ENCODE data around the gene MAML2.
"Not testable (repeated sequence)": the region's sequence is repeated elsewhere in the genome, so short reads cannot be mapped to it uniquely, and the experiment has no call there.

Gene MAML2

DNA sequence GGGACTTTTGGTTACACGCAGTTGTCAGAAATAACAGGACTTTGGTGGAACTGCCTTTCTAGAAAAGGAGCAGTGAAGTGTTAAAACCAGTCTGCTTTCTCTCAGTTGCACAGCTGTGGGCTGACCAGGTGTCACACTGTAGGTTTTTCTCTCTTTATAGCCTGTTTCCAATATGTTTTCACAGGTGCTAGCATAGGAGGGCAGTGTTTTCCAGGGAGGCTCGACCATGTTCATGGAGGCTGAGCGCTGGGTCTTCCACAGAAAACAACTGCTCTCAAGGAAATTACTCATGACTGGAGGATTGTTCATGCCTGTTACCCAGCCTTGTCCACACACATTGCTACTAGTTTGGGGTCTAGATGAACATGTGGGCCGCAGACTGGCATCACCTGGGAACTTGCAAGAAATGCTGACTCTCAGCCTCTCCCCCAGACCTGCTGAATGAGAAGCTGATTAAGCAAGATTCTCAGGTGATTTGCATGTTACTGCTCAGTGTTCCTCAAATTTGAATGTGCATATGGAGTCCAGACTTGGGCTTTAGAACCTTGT, 157.7 kb downstream of the MAML2 start:
- peaks cover 20% of the 10 kb centered on the region for H3K79me1 ChIP-seq (replicated peaks; ENCODE audit: low read length, poor library complexity, severe bottlenecking)
- H3K23ac ChIP-seq (ENCODE audit: low read length in 2 of 2): no peak overlapping the region
- no peaks in the 10 kb centered on the region for H3K9me3 ChIP-seq (ENCODE audit: control insufficient read depth, low read length)
- H3K36me3 ChIP-seq (ENCODE audit: control insufficient read depth in 1 of 2, insufficient read depth in 2 of 2, low read depth in 1 of 2, low read length in 2 of 2): no peaks in the 10 kb centered on the region
- no peak overlapping the region for H3K14ac ChIP-seq (ENCODE audit: low read length in 2 of 2)
- 82% methylated on average over 4 of the region's 4 CpGs for WGBS
- no peak overlapping the region for H4K8ac ChIP-seq (ENCODE audit: low read length)
- H3K4me3 ChIP-seq (ENCODE audit: insufficient read depth in 1 of 2, low read depth in 1 of 2, low read length in 2 of 2): no peak overlapping the region
- H2AFZ ChIP-seq (ENCODE audit: low read depth, low read length): no peak overlapping the region
- no peak overlapping the region for H3K4ac ChIP-seq (ENCODE audit: low read depth in 1 of 2, low read length in 2 of 2)
- H2BK5ac ChIP-seq (ENCODE audit: low read depth, low read length, poor library complexity, severe bottlenecking): no peak overlapping the region
- H2BK15ac ChIP-seq (ENCODE audit: low read depth, poor library complexity, severe bottlenecking): no peak overlapping the region
- H2BK12ac ChIP-seq (ENCODE audit: low read length in 2 of 2): no peak overlapping the region
- no peak overlapping the region for H4K91ac ChIP-seq (ENCODE audit: low read length)
- H2BK120ac ChIP-seq (ENCODE audit: low read depth, low read length): no peak overlapping the region
- H3K27me3 ChIP-seq (ENCODE audit: control insufficient read depth in 1 of 2, insufficient read depth in 1 of 2, low read length in 2 of 2): no peaks in the 10 kb centered on the region
- DNase-seq: no peak
- H3K27ac ChIP-seq (ENCODE audit: low read length, poor library complexity, severe bottlenecking): peak overlapping the region; percentile 36
- H2AK5ac ChIP-seq (ENCODE audit: low read length, severe bottlenecking): peak overlapping the region; percentile 49
- peaks cover 8% of the 10 kb centered on the region for H3K4me1 ChIP-seq (ENCODE audit: control insufficient read depth, insufficient read depth, low read depth, low read length)
- H3K9ac ChIP-seq (ENCODE audit: low read length): no peak overlapping the region
- H3K4me2 ChIP-seq (ENCODE audit: low read length, poor library complexity, severe bottlenecking): no peak overlapping the region
- H3K18ac ChIP-seq (ENCODE audit: low read depth in 1 of 2, low read length in 2 of 2): no peak overlapping the region

DNA sequence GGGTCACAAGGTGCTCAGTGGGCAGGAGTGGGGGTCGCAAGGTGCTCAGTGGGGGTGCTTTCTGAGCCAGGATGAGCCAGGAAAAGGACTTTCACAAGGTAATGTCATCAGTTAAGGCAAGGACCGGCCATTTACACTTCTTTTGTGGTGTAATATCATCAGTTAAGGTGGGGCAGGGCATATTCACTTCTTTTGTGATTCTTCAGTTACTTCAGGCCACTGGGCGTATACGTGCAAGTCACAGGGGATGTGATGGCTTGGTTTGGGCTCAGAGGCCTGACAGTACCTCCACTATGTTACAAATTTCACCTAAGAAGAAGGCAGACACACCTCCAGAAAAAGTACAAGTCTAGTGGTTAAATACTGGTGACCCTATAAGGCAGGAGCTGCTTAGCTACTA, 162.1 kb downstream of the MAML2 start:
- not testable (repeated sequence) for H2AFZ ChIP-seq (ENCODE audit: low read depth, low read length); H3K23ac ChIP-seq (ENCODE audit: low read length in 2 of 2); H3K4ac ChIP-seq (ENCODE audit: low read depth in 1 of 2, low read length in 2 of 2)

GRCh38 chr11:96180341-96180740, 162.7 kb downstream of the MAML2 start:
- Histone ChIP-seq H2AK5ac (ENCODE audit: low read length, severe bottlenecking) (peak overlapping the region; percentile 73), H3K4me2 (ENCODE audit: low read length, poor library complexity, severe bottlenecking) (no peak overlapping the region), H3K36me3 (ENCODE audit: control insufficient read depth in 1 of 2, insufficient read depth in 2 of 2, low read depth in 1 of 2, low read length in 2 of 2) (peaks cover 4 to 12% of the 10 kb centered on the region in 2 experiments), H3K23ac (ENCODE audit: low read length in 2 of 2) (no peak overlapping the region), H3K14ac (ENCODE audit: low read length in 2 of 2) (peak overlapping the region in 1 of 2 experiments; percentile 41), H3K9me3 (ENCODE audit: control insufficient read depth, low read length) (no peaks in the 10 kb centered on the region), H2BK5ac (ENCODE audit: low read depth, low read length, poor library complexity, severe bottlenecking) (no peak overlapping the region), H3K79me1 (replicated peaks; ENCODE audit: low read length, poor library complexity, severe bottlenecking) (peaks cover 22% of the 10 kb centered on the region), H2BK12ac (ENCODE audit: low read length in 2 of 2) (peak overlapping the region in 1 of 2 experiments; percentile 77), H3K27me3 (ENCODE audit: control insufficient read depth in 1 of 2, insufficient read depth in 1 of 2, low read length in 2 of 2) (no peaks in the 10 kb centered on the region), H3K4me1 (ENCODE audit: control insufficient read depth, insufficient read depth, low read depth, low read length) (peaks cover 7% of the 10 kb centered on the region), H3K18ac (ENCODE audit: low read depth in 1 of 2, low read length in 2 of 2) (peak overlapping the region; percentile 3 to 9), H3K4me3 (ENCODE audit: insufficient read depth in 1 of 2, low read depth in 1 of 2, low read length in 2 of 2) (no peak overlapping the region), H2BK15ac (ENCODE audit: low read depth, poor library complexity, severe bottlenecking) (no peak overlapping the region), H3K9ac (ENCODE audit: low read length) (no peak overlapping the region), H3K4ac (ENCODE audit: low read depth in 1 of 2, low read length in 2 of 2) (peak overlapping the region; percentile 25 to 58), H4K91ac (ENCODE audit: low read length) (no peak overlapping the region), H2BK120ac (ENCODE audit: low read depth, low read length) (no peak overlapping the region), H2AFZ (ENCODE audit: low read depth, low read length) (no peak overlapping the region), H3K27ac (ENCODE audit: low read length, poor library complexity, severe bottlenecking) (peak overlapping the region; percentile 17), H4K8ac (ENCODE audit: low read length) (no peak overlapping the region)
- DNase-seq: no peak

More for the DNA sequence above, 162.1 kb downstream of the MAML2 start:
- not testable (repeated sequence) for H2BK12ac ChIP-seq (ENCODE audit: low read length in 2 of 2); H3K9me3 ChIP-seq (ENCODE audit: control insufficient read depth, low read length); H4K8ac ChIP-seq (ENCODE audit: low read length); H3K4me2 ChIP-seq (ENCODE audit: low read length, poor library complexity, severe bottlenecking); H3K27ac ChIP-seq (ENCODE audit: low read length, poor library complexity, severe bottlenecking); H4K91ac ChIP-seq (ENCODE audit: low read length); H3K4me3 ChIP-seq (ENCODE audit: insufficient read depth in 1 of 2, low read depth in 1 of 2, low read length in 2 of 2); H2BK5ac ChIP-seq (ENCODE audit: low read depth, low read length, poor library complexity, severe bottlenecking); H2BK120ac ChIP-seq (ENCODE audit: low read depth, low read length); H3K14ac ChIP-seq (ENCODE audit: low read length in 2 of 2); H3K27me3 ChIP-seq (ENCODE audit: control insufficient read depth in 1 of 2, insufficient read depth in 1 of 2, low read length in 2 of 2); DNase-seq; H2BK15ac ChIP-seq (ENCODE audit: low read depth, poor library complexity, severe bottlenecking); H2AK5ac ChIP-seq (ENCODE audit: low read length, severe bottlenecking); H3K9ac ChIP-seq (ENCODE audit: low read length); H3K4me1 ChIP-seq (ENCODE audit: control insufficient read depth, insufficient read depth, low read depth, low read length)
- Histone ChIP-seq H3K79me1 (replicated peaks; ENCODE audit: low read length, poor library complexity, severe bottlenecking) (peaks cover 26% of the 10 kb centered on the region), H3K36me3 (ENCODE audit: control insufficient read depth in 1 of 2, insufficient read depth in 2 of 2, low read depth in 1 of 2, low read length in 2 of 2) (peaks cover 4 to 12% of the 10 kb centered on the region in 2 experiments), H3K18ac (ENCODE audit: low read depth in 1 of 2, low read length in 2 of 2) (peak overlapping the region; percentile 21 to 48)
- 77% methylated on average over 3 of the region's 4 CpGs for whole genome bisulfite sequencing

GRCh38 chr11:96179905-96180304, 163.1 kb downstream of the MAML2 start:
- Histone ChIP-seq H3K4me1 (ENCODE audit: control insufficient read depth, insufficient read depth, low read depth, low read length) (peaks cover 6% of the 10 kb centered on the region), H3K4me3 (ENCODE audit: insufficient read depth in 1 of 2, low read depth in 1 of 2, low read length in 2 of 2) (no peak overlapping the region), H3K14ac (ENCODE audit: low read length in 2 of 2) (no peak overlapping the region), H3K79me1 (replicated peaks; ENCODE audit: low read length, poor library complexity, severe bottlenecking) (peaks cover 23% of the 10 kb centered on the region), H2BK5ac (ENCODE audit: low read depth, low read length, poor library complexity, severe bottlenecking) (no peak overlapping the region), H4K8ac (ENCODE audit: low read length) (no peak overlapping the region), H3K4ac (ENCODE audit: low read depth in 1 of 2, low read length in 2 of 2) (no peak overlapping the region), H2BK120ac (ENCODE audit: low read depth, low read length) (no peak overlapping the region), H3K36me3 (ENCODE audit: control insufficient read depth in 1 of 2, insufficient read depth in 2 of 2, low read depth in 1 of 2, low read length in 2 of 2) (peaks cover 4 to 12% of the 10 kb centered on the region in 2 experiments), H2AK5ac (ENCODE audit: low read length, severe bottlenecking) (peak overlapping the region; percentile 33), H2AFZ (ENCODE audit: low read depth, low read length) (no peak overlapping the region), H3K27ac (ENCODE audit: low read length, poor library complexity, severe bottlenecking) (peak overlapping the region; percentile 14), H2BK15ac (ENCODE audit: low read depth, poor library complexity, severe bottlenecking) (no peak overlapping the region), H3K23ac (ENCODE audit: low read length in 2 of 2) (no peak overlapping the region), H3K9ac (ENCODE audit: low read length) (no peak overlapping the region), H4K91ac (ENCODE audit: low read length) (no peak overlapping the region), H2BK12ac (ENCODE audit: low read length in 2 of 2) (no peak overlapping the region), H3K27me3 (ENCODE audit: control insufficient read depth in 1 of 2, insufficient read depth in 1 of 2, low read length in 2 of 2) (no peaks in the 10 kb centered on the region), H3K18ac (ENCODE audit: low read depth in 1 of 2, low read length in 2 of 2) (peak overlapping the region in 1 of 2 experiments; percentile 48), H3K4me2 (ENCODE audit: low read length, poor library complexity, severe bottlenecking) (no peak overlapping the region), H3K9me3 (ENCODE audit: control insufficient read depth, low read length) (no peaks in the 10 kb centered on the region)
- 92% methylated on average over 4 of the region's 4 CpGs for WGBS
- no peak for DNase-seq

Data from mesenchymal stem cell (in vitro differentiated cells and primary cell).